HG03025 (cell line): ENCODE measurements around the gene RBMY1F.
"Not testable (repeated sequence)": the region's sequence is repeated elsewhere in the genome, so short reads cannot be mapped to it uniquely, and the experiment has no call there.

Source experiments
- ATAC-seq: cut with Tn5 transposase; IDR thresholded peaks from one replicate; pipeline ENCODE4 v1.9.1; 2021; ENCODE audit warnings: mild to moderate bottlenecking, moderate library complexity; ENCODE audit not compliant: unreplicated experiment, low FRiP score

The RBMY1F gene

DNA sequence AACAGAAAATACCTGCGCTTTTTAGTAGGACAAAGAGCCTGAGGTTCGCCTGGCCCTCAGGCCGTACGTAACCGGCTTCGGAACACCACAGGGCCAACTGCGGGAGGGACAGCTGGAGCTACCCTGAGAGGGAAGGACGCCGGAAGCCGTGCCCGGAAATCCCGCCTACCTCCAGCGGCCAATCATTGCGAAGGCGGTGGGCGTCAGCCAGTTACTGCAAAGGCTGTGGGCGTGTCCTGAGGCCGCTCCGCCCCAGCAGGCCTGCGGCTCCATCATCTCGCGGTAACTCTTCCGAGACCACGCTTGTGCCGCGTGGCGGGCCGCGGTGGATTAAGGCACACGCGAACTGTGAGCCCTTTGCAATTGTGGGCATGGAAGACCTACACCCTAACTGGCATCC, at the start of gene RBMY1F:
RBMY1F (minus strand) TSS at position 101 of the 400 bp plus-strand sequence. CDS start 1,954 bp downstream, outside the sequence.
- not testable (repeated sequence) for ATAC-seq

DNA sequence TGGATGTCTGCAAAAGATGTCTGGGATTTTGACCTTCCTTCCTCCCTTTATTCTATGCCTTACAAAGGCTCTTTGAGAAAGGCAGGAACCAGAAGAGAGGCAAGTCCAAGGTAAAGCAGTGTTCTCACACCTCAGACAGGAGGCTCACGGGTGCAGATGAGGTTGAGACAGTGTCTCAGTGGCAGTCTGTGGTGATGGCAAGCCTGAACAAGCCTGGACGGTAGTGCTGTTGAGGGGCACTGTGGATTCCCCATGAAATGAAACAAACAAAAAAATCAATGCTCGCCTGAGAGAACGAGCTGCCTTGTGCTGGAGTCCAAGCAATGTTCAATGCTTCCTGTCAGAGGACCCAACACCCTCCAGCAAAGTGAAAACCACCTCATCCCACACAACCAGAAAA, 31.6 kb downstream of the RBMY1F start:
- not testable (repeated sequence) for ATAC-seq

DNA sequence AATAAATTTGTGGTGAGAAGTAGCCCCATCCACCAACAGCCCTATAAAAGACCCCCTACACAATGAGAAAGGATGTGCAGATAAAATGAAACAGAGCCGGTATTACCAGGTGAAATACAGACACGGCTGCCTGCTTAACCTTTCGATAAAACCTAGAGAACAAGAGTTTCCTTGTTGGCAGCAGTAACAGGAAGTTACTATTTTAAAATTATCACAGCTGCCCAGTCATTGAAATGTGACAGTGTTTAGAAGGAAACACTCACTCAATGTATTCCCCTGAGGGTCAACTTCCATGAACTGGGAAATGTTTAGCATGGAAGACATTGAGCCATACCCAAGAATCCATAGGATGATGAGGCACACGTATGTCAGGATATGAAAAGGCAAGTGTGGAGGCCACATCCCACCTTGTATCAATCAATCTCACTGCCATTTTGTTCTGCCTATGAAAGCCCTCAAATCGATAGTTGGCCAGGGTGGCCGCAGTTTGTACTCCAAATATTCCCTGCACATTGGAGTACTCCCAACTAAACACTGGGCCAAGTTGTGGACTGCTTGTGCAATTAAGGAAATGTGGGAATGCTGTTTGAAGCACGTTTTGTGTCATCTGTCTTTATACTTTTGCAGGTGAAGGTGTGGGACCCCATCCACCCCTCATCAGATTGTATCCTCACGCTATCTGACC, 41.6 kb downstream of the RBMY1F start:
- not testable (repeated sequence) for ATAC-seq

DNA sequence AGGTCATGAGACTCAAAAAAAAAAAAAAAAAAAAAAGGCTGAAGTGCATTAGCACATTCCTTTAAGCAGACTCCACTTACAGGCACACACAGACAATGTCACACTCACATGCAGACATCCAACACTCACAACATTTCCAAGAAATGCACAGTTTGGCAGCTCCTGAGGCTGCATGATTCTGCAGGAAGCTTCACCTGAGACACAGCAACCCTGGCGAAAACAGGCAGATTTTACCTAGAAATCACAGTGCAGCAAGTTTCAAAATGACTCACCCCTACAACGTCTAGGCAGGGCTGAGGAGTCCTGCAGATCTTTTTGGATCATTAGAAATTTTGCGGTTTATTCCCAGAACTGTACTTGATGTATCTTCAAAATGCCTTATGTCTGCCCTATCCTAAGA, 48.0 kb downstream of the RBMY1F start:
- ATAC-seq: not testable (repeated sequence)

DNA sequence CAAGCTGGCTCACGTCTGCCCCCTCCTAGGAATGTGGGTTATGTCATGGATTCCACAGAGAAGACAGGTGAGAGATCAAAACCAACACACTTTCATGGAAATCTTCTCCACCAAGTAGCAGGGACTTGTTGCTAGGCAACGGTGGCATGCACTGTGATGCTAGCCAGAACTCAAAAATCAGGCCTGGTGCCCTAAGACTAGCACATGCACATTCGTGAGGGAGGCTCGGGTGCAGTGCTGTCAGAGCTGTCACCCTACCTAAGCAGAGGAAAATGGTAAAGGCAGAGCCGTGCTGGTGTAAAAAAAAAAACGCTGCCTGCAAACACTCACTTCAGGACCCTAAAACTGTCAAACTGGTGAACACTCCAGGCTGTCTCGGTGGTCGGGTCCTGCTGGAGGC, 52.2 kb downstream of the RBMY1F start:
- not testable (repeated sequence) for ATAC-seq
